CD4-positive, alpha-beta T cell treated with Interleukin-2 at 100 ng/mL for 4 hours (primary cell): ENCODE measurements around the gene DCTD.

Experiments used
- DNase-seq: peaks from one replicate; pipeline ENCODE4 v3.0.0-alpha.2; 2020; ENCODE audit warnings: low spot score

DCTD gene

DNA sequence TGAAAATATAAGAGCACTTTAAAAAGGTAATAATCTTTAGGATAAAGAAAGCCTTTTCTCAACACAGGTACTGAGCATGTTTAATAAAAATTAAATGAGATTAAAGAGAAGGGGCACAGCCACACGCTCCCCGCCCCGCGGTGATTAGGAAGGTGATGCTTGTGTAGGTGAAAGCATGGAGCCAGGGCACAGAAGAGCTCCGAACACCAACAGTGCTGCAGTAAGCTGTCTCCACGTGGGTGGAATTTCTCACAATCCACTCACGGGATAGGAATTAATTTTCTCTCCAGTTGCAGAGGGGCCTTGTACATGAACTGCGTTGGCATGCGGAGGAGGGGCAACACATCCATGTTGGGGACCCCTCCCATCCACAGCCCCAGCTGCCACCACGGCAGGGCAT is 27.0 kb downstream of the DCTD start:
- DNase-seq = no peak

DNA sequence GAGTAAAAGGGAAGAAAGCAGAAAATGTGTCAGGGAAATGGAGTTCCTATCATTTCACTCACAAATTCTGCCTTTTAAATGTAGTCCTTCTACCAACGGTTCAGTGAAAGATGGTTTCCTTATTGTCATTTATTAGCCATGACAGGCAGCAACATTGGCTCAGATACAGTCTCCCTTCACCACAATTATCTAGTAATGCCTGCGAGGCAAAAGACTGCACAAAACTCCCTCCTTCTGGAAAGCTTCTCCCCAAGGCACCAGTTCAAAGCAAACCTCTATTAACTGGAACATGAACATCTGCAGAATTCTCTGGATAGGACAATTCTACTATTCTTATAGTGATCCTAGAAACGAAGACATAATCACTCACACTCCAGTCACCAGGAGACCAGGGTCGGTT is 28.3 kb downstream of the DCTD start:
- no peak for DNase-seq

DNA sequence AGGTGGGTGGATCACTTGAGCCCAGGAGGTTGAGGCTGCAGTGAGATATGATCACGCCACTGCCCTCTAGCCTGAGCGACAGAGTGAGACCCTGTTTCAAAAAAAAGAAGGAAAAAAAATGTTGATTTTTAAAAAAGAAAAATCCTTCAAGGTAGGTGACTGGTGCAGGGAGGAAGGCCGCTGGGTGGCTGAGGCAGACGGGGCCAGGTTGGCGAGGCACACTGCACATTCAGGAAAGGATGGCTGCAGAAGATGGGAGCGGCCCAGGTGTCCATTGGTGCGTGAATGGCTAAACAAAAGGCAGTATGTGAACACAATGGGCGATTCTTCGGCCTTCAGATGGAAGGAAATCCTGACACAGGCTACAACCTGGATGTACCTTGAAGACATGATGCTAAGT is 30.4 kb downstream of the DCTD start:
- DNase-seq = no peak

DNA sequence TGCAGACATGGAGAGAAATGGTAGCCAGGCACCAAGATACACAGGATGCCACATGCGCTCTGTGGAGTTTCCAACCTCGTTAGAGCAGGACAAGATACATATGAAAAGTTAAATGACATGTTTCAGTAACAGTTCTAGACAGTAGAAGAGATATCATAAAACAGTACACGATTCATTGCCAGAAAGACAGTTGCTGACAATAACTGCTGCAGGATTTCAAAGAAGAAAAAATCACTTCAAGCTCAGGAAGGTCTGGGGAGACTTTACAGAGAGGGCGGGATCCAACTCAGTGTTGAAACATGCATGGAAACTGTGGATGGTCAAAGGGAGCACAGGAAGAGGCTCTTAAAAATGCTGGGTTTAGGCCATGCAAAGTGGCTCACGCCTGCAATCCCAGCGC is 31.0 kb downstream of the DCTD start:
- no peak for DNase-seq

DNA sequence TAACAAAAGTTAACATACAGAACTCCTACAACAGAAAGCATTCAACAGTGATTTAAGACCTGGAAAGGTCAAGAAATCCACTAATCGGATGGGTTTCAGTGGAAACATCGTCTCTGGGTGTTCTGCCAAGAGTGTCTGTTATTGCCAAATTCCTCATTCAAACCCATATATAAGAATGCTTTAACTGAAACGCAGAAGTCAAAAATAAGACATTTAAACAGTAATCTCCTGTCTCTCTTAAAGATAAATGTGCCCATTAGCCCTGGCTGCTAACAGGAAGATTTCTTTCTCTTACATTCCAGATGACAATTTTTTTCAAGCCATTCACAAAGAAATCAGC is 31.5 kb downstream of the DCTD start:
- DNase-seq = no peak

DNA sequence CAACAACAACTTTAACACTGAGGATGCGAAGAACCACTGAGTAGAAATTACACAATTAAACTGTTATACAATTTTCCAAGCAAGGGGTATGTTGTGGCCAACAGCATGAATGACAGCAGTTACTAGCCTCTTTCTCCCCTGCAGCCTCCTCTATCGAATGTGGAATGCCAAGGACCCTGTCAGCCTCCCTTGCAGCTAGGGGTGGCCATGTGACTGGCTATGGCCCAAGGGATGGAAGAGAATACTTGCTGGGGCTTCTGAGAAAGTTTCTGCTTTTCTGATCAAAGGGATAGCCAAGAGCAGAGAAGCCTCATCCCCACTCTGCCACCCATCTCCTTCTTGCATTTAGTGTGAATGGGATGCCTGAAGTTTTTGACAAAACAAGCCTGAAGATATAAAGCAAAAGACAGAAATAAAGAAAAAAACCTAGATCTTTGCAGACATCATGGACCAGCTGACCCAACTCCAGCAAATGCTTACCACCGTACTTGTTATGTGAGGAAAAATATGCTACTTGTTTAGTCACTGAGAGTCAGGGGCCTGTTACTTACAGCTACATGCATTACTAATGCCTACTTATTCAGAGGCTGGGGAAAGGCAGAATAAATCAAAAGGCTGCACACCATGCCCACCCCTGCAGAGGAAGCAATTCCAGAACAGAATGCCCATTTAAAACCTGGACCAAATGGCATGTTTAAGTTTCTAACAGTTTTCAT is 32.0 kb downstream of the DCTD start:
- no peak for DNase-seq

DNA sequence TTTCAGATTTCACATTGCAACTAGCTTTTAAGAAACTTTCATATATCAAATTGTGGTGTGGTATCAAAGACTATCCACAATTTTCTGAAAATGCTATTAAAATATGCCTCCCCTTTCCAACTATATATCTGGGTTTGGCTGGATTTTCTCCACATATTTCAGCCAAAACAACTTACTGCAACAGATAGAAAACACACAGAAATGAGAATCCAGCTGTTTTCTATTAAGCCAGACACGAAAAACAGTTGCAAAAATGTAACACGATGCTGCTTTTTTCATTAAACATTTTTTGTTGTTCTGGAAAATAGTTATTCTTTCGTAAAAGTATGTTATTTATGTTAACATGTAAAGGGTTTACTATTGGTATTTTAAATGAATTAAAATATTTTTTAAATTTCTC is 33.1 kb downstream of the DCTD start:
- DNase-seq = no peak

DNA sequence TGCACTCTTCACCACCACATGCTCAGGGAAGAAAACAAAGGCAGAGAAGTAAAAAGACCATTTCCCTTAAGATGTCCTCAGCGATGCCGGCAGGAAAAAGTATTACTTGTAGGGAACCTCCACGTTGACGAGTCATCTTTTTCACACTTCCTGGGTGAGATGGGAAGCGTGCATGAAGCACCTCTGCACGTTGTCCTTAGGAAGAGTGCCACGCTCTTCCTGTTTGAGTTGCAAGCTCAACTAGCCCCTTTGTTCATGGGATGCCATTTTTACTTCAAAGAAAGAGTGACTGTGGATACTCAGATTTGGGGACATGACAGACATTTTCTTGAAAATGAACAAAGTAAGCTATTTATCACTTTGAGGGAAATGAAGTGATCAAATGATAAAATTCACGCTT is 33.8 kb downstream of the DCTD start:
- no peak for DNase-seq

DNA sequence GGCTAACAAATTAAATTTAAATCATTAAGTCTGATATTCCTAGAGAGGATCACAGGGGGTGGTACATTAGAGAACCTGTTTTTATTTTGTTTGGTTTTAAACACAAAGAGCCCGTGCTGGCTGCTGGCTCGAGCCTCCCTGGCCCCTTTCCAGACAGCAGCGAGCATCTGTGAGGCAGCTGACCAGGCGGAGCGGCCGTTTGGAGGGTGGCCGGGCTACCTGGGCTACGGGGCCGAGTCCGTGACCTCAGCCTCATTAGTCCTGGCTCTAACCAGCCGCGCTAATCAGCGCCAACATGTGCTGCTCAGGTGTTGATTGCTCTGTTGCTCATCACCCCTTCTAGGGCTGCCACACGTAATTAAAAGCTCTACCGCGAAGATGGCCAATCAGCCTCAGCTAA is 35.3 kb downstream of the DCTD start:
- DNase-seq = no peak

DNA sequence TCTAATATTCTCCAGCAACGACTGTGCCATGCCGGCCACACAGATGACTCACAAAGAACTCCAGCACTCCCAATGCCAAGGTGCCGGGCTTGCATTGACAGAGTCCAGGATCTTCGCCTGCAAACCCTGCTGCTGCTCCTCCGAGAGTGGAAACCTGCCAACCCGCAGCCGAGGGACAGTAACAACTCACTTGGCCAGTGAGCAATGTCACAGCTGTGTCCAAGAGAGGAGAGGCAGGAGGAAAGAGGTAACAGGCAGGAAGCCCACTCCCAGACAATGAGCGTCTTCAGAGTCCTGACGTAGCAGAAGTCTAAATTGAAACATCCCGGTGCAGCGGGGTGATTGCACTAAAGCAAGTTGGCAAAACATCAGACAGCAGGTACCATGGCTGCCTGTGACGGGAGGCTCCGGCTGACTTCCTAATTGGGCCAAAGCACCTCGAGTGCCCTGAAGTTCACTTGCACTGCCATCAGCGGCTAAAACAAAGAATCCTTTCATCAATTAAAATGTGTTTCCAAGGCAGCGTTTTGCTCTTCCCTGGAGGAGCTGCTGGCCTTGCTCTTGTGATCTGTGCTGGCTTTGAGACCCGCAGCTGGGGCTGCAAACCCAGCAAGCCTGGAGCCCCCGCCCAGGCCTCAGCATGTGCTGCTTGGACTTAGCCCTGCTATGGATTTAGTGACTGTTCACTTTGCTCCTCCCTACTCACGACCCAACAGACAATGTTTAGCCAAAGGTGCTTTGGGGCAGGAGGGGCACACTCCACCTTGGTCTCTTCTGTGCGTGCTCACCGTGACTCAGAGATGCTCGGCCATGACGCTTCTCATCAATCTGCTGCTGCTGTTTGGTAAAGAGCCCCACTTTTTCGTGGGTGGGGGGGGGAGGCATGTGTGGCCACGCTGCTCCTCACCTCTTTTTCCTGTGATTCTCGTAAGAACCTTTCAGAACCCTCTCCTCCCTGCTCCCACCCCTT is 36.5 kb downstream of the DCTD start:
- DNase-seq = no peak

DNA sequence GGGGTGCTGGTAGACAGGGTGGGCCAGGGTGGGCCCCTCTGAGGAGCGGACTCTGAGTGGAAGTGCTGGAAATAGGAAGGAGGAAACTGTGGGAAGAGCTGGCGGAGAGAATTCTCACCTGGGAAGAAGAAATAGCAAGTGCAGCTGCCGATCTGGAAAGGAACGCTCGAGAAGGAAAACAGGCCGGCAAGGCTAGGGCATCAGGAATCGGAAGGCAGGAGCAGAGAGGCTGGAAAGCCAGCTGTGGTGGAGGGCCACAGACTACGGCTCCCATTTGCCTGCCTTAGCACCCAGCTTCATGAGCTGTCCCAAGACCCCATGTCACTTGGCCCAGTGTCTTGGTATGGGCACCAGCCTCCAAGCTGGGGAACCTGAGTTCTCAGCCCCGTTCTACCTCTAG is 37.3 kb downstream of the DCTD start:
- no peak for DNase-seq

DNA sequence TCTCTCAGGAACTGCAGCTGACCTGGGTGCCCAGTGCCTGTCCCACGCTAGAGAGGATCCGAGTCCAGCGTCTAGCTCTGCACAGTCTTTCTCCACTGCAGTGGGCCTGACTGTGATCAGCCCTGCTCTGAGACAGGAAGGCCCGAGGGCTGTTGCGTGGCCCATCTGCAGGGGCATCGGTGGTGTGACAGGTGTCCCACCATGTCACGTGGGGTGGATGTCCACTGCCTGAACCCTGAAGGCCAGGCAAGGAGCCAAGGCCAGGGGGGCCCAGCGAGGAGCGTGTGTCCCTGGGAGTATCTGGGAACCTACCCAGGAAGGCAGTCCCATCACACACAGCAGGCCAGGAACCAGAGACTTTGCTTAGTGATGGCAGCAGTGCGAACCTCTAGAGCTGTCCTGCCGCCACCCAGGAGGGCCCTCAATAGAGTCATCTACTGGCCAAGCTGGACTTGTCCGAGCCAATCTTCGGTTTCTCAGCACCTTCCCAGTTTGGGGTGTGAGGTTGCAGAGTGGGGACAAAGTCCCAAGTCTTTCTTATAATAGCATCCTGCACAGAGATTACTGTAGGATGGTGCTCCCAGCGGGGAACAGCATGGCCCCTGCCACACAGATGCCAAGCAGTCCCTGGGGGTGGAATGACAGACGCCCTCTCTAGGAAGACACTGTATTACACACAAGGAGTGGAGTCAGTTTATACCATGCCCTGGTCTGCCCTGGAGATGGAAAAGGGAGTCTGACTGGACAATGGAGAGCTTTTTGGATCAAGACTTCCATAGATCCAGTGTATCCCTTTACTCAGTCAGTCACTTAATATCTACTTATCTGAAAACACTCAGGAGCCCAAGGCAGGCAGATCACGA is 38.3 kb downstream of the DCTD start:
- DNase-seq = no peak

DNA sequence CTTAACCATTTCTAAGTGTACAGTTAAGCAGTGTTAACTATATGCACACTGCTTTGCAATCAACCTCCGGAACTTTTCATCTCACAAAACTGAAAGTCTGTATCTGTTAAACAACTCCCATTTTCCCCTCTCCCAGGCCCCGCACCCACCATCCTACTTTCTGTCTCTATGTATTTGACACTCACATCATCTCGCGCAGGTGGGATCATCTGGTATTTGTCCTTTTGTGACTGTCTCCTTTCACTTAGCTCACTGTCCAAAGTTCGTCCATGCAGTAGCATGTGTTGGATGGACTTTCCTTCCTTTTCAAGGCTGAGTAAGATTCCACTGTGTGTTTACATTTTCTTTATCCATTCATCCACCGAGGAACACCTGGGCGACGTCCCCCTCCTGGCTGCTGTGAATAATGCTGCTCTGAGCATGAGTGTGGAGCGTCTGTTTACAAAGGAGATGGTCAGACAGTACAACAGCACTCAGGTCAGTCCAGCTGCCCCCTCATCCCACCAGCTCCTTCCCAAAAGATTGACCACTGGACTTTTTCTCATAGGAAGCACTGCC is 39.8 kb downstream of the DCTD start:
- DNase-seq = no peak

DNA sequence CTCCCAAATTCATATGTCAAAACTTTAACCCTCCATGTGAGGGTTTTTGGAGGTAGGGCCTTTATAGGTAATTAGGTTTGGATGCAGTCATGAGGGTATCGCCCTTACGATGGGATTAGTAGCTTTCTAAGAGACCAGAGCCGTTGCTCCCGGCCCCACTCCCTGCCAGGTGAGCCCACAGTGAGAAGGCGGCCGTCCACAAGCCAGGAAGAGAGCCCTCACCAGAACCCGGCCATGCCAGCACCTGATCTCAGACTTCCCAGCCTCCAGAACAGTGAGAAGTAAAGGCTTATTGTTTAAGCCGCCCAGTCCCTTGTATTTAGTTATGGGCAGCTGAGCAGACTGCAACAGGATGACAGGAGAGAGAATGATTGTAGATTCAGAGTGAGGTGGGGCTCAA is 40.8 kb downstream of the DCTD start:
- DNase-seq = no peak

DNA sequence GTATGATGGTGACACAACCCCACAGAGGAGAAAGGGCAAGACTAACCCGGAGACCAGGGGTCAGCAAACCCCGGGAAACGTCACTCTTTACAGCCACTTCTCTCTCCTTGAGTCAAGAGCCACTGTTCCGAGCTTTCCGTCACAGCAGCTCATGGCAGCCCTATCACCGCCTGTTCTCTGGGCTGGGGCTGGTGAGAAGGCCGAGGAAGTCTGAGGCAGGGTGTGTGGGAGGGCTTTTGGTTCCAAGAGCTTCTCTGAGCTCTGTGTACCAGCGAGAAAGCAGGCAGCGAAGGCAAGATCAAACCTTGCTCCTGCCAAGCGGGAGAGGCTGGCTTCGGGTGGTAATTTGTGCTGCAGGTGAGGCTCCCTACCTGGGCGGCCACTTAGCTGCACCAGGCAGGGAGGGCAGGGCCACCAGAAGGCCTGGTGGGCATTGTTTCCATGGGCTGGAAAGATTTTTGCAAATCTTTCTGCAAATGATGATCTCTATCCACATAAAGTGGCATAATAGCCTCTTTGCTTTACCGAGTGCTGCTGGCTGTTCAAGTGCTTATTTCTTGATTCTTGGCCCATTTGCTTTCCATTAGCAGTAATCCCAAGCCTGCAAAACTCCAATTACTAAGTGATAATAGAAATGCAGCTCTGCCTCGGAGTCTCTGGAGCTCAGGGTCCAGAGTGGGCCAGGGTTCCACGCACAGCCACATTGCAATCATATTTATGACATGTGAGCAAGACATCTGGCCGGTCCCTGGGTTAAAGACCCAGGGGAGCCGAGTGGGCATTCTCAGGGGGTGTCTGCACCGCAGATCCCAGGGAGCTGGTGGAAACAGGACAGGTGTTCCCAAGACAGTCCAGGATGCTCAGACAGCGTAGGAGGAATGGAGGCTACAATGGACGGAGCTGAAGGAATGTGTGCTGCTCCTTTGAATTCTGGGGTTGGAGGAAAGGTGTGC is 41.5 kb downstream of the DCTD start:
- DNase-seq = no peak

DNA sequence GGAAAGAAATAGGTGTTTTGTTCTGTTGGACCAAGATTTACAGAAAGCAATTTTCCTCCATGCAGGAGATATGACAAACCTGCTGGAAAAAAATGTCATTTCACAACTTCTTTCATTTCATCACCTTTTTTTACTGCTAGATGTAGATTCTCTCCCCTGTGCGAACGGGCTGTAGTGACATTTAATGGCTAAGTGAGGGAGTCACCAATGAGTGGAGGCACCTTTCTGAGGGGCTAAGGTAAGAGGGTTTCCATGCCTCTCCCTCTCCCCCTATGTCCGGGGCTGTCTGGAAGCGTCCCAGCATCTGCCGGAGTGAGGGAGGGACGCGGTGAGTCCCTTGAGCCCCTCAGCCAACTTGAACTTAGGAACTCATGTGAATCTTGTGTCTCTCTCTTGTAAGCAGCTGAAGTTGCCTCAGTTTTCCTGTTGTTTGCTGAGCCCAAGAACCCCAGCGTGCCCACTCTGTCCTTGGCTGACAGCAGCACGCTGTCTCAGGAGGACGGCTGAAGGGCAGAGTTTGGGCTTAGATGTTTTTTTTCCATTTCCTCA is 42.3 kb downstream of the DCTD start:
- no peak for DNase-seq

DNA sequence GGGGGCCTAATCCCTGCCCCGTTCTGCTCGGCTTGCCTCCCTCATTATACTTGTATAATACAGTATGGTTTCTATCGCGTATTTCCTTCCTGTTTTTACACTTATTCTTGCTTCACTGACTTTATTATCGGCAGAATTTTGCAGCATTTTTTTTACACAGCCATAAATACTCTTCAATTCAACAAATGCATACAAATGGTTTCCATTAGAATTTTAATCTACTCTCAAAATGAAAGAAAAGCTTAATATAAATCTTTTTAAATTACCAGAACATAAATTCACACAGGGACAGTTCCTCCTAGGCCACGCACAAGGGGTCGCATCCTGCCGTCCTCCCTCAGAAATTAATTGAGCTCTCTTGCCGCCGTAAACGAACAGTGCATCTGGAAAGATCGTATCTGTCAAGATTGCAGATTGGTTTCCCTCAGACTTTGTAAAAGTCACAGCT is 42.9 kb downstream of the DCTD start:
- DNase-seq = no peak

DNA sequence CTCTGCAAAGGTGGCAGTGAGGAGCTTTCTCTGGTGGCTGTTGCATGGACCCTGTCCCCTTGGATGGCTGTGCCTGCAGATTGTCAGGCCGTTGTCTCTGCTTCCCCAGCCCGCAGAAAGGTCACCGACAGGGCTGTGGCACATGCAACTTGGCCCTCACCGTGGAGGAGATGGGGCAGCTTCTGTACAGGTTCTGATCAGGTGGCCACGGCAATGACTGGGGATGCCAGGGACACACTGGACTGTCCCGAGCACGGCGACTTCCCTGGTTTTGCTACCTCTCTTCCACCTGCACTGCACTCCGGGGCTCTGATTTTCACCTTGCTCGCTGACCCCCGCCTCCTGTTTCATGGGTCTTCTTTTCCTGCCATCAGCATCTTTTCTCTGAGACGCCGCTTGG is 43.5 kb downstream of the DCTD start:
- DNase-seq = no peak

DNA sequence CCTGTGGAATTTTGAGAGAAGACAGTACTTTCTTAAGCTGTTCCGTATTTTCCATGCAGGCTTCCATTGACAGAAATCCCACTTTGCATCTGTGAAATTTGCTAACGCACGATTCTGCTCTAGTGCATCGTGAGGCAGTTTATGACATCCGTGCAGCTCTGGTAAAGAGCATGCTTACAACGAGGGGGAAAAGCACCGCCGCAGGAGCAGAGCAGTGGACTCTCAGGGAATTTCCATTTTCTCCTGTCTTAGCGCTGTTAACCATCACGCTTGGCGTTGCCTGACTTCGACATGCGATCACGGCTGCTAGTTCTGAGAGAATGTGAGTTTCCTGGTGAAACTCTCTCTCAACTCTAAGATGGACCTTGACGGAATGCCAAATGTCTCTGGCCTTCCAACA is 43.9 kb downstream of the DCTD start:
- DNase-seq = no peak

DNA sequence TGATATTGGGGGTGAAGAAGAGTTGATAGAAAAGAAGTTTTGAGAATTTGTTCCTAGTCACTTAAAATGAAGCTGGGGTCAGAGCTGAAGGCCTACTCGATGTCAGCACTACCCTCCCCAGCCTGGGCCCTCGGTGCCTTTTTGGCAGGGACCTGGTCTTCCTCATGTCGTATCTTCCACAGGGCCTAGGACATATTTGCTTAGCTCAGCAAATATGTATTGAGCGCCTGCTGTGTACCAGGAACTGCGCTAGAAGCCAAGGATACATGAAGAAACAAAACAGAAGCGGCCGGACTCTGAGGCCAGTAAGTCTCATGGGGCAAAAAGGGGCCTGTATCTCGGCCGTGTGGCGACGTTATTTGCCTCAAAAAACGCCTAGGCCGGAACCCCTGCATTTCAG is 44.3 kb downstream of the DCTD start:
- no peak for DNase-seq

DNA sequence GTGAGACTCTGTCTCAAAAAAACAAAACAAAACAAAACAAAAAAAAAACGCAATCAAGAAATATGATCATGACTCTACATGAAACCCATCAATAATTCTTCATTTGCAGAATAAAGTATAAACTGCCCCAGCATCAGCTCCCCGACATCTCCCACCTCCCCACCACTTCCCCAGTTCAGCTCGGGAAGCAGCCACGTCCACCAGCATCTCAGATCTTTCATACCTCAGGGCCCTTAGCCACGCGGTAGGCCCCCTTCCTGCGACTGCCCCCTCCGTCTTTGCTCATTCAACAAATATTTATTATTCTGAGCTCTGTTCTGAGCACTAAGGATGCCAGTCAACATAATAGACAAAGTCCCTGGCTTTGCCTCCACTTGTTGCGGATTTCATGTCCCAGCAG is 45.6 kb downstream of the DCTD start:
- DNase-seq = no peak
